ENCODE results near the gene PXDN.

PXDN gene

GRCh38 chr2:1610096-1610485, 134.2 kb downstream of the PXDN start:
- no peak for DNase-seq (ENCODE audit: low read depth, low spot score)

- no peak for DNase-seq (ENCODE audit: low read depth, low spot score)
These were observed 134.7 kb downstream of the PXDN start for GRCh38 chr2:1609485-1610095.

GRCh38 chr2:1609040-1609439, 135.3 kb downstream of the PXDN start:
- DNase-seq (ENCODE audit: low read depth, low spot score) = no peak

GRCh38 chr2:1607971-1608688, 136.2 kb downstream of the PXDN start:
- DNase-seq (ENCODE audit: low read depth, low spot score) = no peak

- DNase-seq (ENCODE audit: low read depth, low spot score) = no peak
These were observed 136.9 kb downstream of the PXDN start for GRCh38 chr2:1607236-1607920.

GRCh38 chr2:1606421-1607235, 137.7 kb downstream of the PXDN start:
- no peak for DNase-seq (ENCODE audit: low read depth, low spot score)

- DNase-seq (ENCODE audit: low read depth, low spot score) = no peak
These were observed 138.3 kb downstream of the PXDN start for GRCh38 chr2:1606046-1606400.

- no peak for DNase-seq (ENCODE audit: low read depth, low spot score)
These were observed 138.9 kb downstream of the PXDN start for GRCh38 chr2:1605102-1606045.

- DNase-seq (ENCODE audit: low read depth, low spot score) = no peak
These were observed 140.8 kb downstream of the PXDN start for GRCh38 chr2:1603521-1603920.

- DNase-seq (ENCODE audit: low read depth, low spot score) = no peak
These were observed 141.3 kb downstream of the PXDN start for GRCh38 chr2:1603059-1603458.

GRCh38 chr2:1602278-1603010, 141.9 kb downstream of the PXDN start:
- no peak for DNase-seq (ENCODE audit: low read depth, low spot score)

GRCh38 chr2:1601471-1602277, 142.6 kb downstream of the PXDN start:
- DNase-seq (ENCODE audit: low read depth, low spot score) = no peak

GRCh38 chr2:1601067-1601412, 143.3 kb downstream of the PXDN start:
- DNase-seq (ENCODE audit: low read depth, low spot score) = no peak

- no peak for DNase-seq (ENCODE audit: low read depth, low spot score)
These were observed 143.9 kb downstream of the PXDN start for GRCh38 chr2:1600191-1601066.

- no peak for DNase-seq (ENCODE audit: low read depth, low spot score)
These were observed 144.8 kb downstream of the PXDN start for GRCh38 chr2:1599301-1600085.

GRCh38 chr2:1598800-1599199, 145.5 kb downstream of the PXDN start:
- DNase-seq (ENCODE audit: low read depth, low spot score) = no peak

- DNase-seq (ENCODE audit: low read depth, low spot score) = no peak
These were observed 146.1 kb downstream of the PXDN start for GRCh38 chr2:1598041-1598710.

All from smooth muscle cell of the brain vasculature (primary cell).